ENCODE data around the gene EVI5. TPM values are rescaled to one million over a fixed set of nuclear protein-coding genes. Genes with fewer than 3 reads are reported as not detected.

EVI5 gene
- polyA plus RNA-seq, 1 experiment, result 28.5 TPM

GRCh38 chr1:92701147-92701546 lies 83.8 kb downstream of the EVI5 start:
- POLR2A ChIA-PET, result interaction anchor here (0.5 kb wide), 1 partner anchor 11 kb away, joined by 4 read pairs; no protein-coding TSS in a partner anchor
- Histone ChIP-seq H3K4me3 (ENCODE audit: low read depth, low read length) (no peak overlapping the region), H3K9me3 (ENCODE audit: control insufficient read depth, insufficient read depth, low read length) (no peaks in the 10 kb centered on the region), H3K27me3 (ENCODE audit: control insufficient read depth, insufficient read depth, low read length) (no peaks in the 10 kb centered on the region), H3K27ac (ENCODE audit: low read depth, low read length) (no peak overlapping the region)
- DNase-seq (ENCODE audit: low read depth, low spot score), result no peak
- CTCF ChIA-PET, result interaction anchor here (0.9 kb wide), 1 partner anchor 46 kb away, joined by 4 read pairs; no protein-coding TSS in a partner anchor
- TF ChIP-seq CTCF (IDR thresholded peaks at IDR 0.05; ENCODE audit: low read depth, low read length), result no peak

DNA sequence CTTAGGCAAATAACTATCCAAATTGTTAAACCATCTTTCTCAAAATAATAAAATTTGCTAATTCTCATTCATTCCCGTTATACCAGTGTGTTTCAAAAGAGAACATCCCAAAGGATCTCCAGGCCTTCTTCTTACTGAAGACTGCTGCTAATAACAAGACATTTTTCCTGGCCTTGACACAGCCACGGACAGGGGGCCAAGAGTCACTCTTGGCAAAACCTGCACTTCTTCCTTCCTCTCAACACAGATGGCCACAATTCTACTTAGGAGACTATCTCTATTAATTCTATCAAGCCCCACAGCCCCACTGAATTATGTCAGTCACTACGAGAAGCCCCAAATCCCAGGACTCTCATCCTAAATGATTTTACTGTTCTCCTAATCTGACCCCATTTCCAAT lies 86.0 kb downstream of the EVI5 start:
- no peak for DNase-seq (ENCODE audit: low read depth, low spot score)
- Histone ChIP-seq H3K27ac (ENCODE audit: low read depth, low read length) (no peak overlapping the region), H3K4me3 (ENCODE audit: low read depth, low read length) (no peak overlapping the region), H3K9me3 (ENCODE audit: control insufficient read depth, insufficient read depth, low read length) (no peaks in the 10 kb centered on the region), H3K27me3 (ENCODE audit: control insufficient read depth, insufficient read depth, low read length) (no peaks in the 10 kb centered on the region)
- ChIA-PET POLR2A (no interaction called here), CTCF (no interaction called here)
- TF ChIP-seq CTCF (IDR thresholded peaks at IDR 0.05; ENCODE audit: low read depth, low read length), result no peak

DNA sequence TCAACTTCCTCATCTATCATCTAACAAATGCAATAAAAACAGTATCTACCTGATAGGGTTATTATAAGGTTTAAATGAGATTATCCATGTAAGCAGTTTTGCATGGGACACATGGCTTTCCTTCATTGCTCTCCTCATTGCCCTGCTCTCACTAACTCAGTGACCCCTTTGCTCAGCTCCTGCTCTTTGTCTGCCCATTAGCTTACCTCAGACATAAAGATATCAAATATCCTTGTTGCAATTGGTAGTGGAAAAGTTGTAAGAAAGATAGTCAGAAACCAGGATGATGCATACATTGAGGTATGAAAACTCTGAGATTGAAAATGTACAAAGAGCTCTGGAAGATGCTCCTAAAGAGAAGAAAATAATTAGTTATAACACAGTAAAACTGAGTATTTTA lies 89.8 kb downstream of the EVI5 start:
- CTCF ChIA-PET, result no interaction called here
- no peak for DNase-seq (ENCODE audit: low read depth, low spot score)
- Histone ChIP-seq H3K9me3 (ENCODE audit: control insufficient read depth, insufficient read depth, low read length) (no peaks in the 10 kb centered on the region), H3K27me3 (ENCODE audit: control insufficient read depth, insufficient read depth, low read length) (no peaks in the 10 kb centered on the region), H3K4me3 (ENCODE audit: low read depth, low read length) (no peak overlapping the region), H3K27ac (ENCODE audit: low read depth, low read length) (no peak overlapping the region)
- POLR2A ChIA-PET, result interaction anchor here (0.6 kb wide), 1 partner anchor 9 kb away, joined by 4 read pairs; no protein-coding TSS in a partner anchor
- no peak for TF ChIP-seq CTCF (IDR thresholded peaks at IDR 0.05; ENCODE audit: low read depth, low read length)

DNA sequence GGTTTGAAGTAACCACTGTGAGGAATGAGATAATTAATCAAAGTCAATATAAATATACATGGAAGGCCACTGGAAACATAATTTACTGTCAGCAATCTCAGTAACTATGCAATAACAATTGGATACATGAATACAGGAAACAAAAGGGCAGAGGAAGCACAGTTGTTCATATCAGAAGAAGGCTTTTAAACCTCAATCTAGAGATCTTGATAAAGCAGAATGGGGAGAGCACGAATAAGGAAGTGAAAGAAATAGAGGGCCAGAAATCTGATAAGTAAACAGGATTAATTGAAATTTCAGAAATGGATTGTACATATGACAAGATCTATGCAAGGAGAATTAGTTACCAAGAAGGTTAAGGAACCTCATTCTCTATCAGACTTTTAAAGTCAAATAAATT lies 93.0 kb downstream of the EVI5 start:
- no peaks in the 10 kb centered on the region for H3K9me3 ChIP-seq (ENCODE audit: control insufficient read depth, insufficient read depth, low read length)
- no peak overlapping the region for H3K27ac ChIP-seq (ENCODE audit: low read depth, low read length)
- TF ChIP-seq CTCF (IDR thresholded peaks at IDR 0.05; ENCODE audit: low read depth, low read length), result no peak
- CTCF ChIA-PET, result no interaction called here
- no peak for DNase-seq (ENCODE audit: low read depth, low spot score)
- no peak overlapping the region for H3K4me3 ChIP-seq (ENCODE audit: low read depth, low read length)
- no peaks in the 10 kb centered on the region for H3K27me3 ChIP-seq (ENCODE audit: control insufficient read depth, insufficient read depth, low read length)
- POLR2A ChIA-PET, result no interaction called here

DNA sequence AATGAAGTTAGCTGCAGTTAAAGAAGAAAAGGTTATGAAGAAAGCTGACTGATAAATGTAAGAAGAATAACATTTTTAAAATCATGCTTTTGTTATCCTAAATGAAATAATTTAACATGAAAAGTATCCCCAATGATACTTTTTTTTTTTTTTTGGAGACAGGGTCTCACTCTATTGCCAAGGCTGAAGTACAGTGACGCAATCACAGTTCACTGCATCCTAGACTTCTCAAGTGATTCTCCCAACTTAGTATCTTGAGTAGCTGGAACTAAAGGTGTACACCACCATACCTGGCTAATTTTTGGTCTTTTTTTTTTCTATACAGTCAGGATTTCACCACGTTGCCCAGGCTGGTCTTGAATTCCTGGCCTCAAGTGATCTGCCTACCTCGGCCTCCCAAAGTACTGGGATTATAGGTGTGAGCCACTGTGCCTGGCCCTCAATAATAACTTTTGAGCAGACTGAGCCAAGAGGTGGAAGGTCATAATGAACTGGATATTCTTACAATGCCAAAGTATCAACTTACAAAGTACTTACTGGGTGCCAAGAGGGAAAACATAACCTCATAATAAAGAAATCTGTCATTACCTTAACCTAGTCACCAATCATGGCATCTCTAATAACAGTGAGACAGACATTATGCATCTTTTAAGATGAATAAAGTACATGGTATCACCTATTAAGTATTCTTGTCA lies 94.5 kb downstream of the EVI5 start:
- no peak for DNase-seq (ENCODE audit: low read depth, low spot score)
- Histone ChIP-seq H3K27ac (ENCODE audit: low read depth, low read length) (no peak overlapping the region), H3K9me3 (ENCODE audit: control insufficient read depth, insufficient read depth, low read length) (no peaks in the 10 kb centered on the region), H3K27me3 (ENCODE audit: control insufficient read depth, insufficient read depth, low read length) (no peaks in the 10 kb centered on the region), H3K4me3 (ENCODE audit: low read depth, low read length) (no peak overlapping the region)
- CTCF ChIA-PET, result no interaction called here
- TF ChIP-seq CTCF (IDR thresholded peaks at IDR 0.05; ENCODE audit: low read depth, low read length), result no peak
- POLR2A ChIA-PET, result interaction anchor here (0.7 kb wide), 1 partner anchor 203 kb away, joined by 3 read pairs; the partner anchor contains the start of gene GFI1
